Loucy (cell line): ENCODE results near the gene CFAP157.

Experiments used
- CTCF ChIP-seq: fragments of 200-600 bp; sonication (generic); conservative IDR thresholded peaks from 2 replicates; pipeline ENCODE4 v1.5.1; 2014; ENCODE audit warnings: mild to moderate bottlenecking, antibody characterized with exemption, low read length
- EZH2phosphoT487 ChIP-seq: fragments of 200-600 bp; IDR thresholded peaks from 2 replicates; pipeline ENCODE4 v1.6.1; 2018; ENCODE audit warnings: antibody characterized with exemption, mild to moderate bottlenecking, moderate library complexity, borderline replicate concordance

GRCh38 chr9:127679506-127679905 lies 27.3 kb upstream of the CFAP157 start:
- TF ChIP-seq CTCF (no peak), EZH2phosphoT487 (no peak)
